Thyroid gland (tissue), 4 donors: ENCODE measurements around the gene HBE1.

Source experiments
- CTCF ChIP-seq, 6 experiments: fragments of 200-600 bp in 3 of 6; fragments of 450-650 bp in 3 of 6; sonication (generic) in 3 of 6; IDR thresholded peaks; one replicate each; pipeline ENCODE4 v1.5.1; 2016 to 2019; ENCODE audit warnings: antibody characterized with exemption in 6 of 6, mild to moderate bottlenecking in 2 of 6, inconsistent platforms in 1 of 6, moderate library complexity in 1 of 6
- POLR2A ChIP-seq, 2 donors: fragments of 450-650 bp; IDR thresholded peaks; one replicate each; pipeline ENCODE4 v1.6.1; 2017; ENCODE audit warnings: antibody characterized with exemption in 2 of 2, mild to moderate bottlenecking in 2 of 2, moderate library complexity in 1 of 2

- no peak for TF ChIP-seq CTCF (IDR thresholded peaks at IDR 0.05)
- TF ChIP-seq POLR2A (IDR thresholded peaks at IDR 0.05) = no peak
Measured at GRCh38 chr11:5228124-5228523, 41.6 kb downstream of the HBE1 start.
